Sigmoid colon (tissue), 7 donors: Measurements from ENCODE around the gene EFEMP2. TPM values are rescaled to one million over a fixed set of nuclear protein-coding genes. Genes with fewer than 3 reads are reported as not detected.
A peak's percentile ranks its signal among the peaks of the same experiment; 100 is the strongest.

Experiments
- DNase-seq: peaks from one replicate; pipeline ENCODE4 v3.0.0-alpha.2; 2019
- H3K27ac ChIP-seq, 4 donors: fragments of 200-600 bp; sonication (generic); one replicate each; pipeline ENCODE4 v1.5.1; 2016 to 2019; ENCODE audit warnings: mild to moderate bottlenecking in 1 of 4
- H3K27me3 ChIP-seq, 3 donors: fragments of 200-600 bp; sonication (generic); one replicate each; pipeline ENCODE4 v1.5.1; 2019; ENCODE audit warnings: mild to moderate bottlenecking in 1 of 3
- H3K36me3 ChIP-seq, 4 donors: fragments of 200-600 bp; sonication (generic); one replicate each; pipeline ENCODE4 v1.5.1; 2016 to 2019
- H3K4me1 ChIP-seq, 4 donors: fragments of 200-600 bp; sonication (generic); one replicate each; pipeline ENCODE4 v1.5.1; 2017 to 2019
- H3K4me3 ChIP-seq, 4 donors: fragments of 200-600 bp; sonication (generic); one replicate each; pipeline ENCODE4 v1.5.1; 2017 to 2019; ENCODE audit warnings: mild to moderate bottlenecking in 2 of 4, moderate library complexity in 1 of 4
- H3K9me3 ChIP-seq, 4 donors: fragments of 200-600 bp in 3 of 4; sonication (generic) in 3 of 4; one replicate each; pipeline versions ENCODE4 v1.5.1 to v1.6.1; 2013 to 2019
- EP300 ChIP-seq, 4 donors: sonication (generic); formaldehyde crosslinking; IDR thresholded peaks; one replicate each; pipeline ENCODE4 v1.6.1; 2017; ENCODE audit warnings: antibody characterized with exemption in 4 of 4
- POLR2A ChIP-seq, 2 donors: fragments of 450-650 bp; IDR thresholded peaks; one replicate each; pipeline ENCODE4 v1.6.1; 2016; ENCODE audit warnings: antibody characterized with exemption in 2 of 2, mild to moderate bottlenecking in 2 of 2, moderate library complexity in 2 of 2
- POLR2AphosphoS5 ChIP-seq, 4 donors: sonication (generic); formaldehyde crosslinking; IDR thresholded peaks; one replicate each; pipeline ENCODE4 v1.6.1; 2017; ENCODE audit warnings: antibody characterized with exemption in 4 of 4
- WGBS, 2 donors: extraction: QIAGEN DNeasy Blood & Tissue Kit; methylation state at CpG; one replicate each; pipeline ENCODE4 v1.1.7; 2013; 5-methylcytosine and 5-hydroxymethylcytosine counted together
- intact Hi-C: fragments of 100-400 bp; cut with DNase I; formaldehyde crosslinking; loops from one replicate; pipeline ENCODE4 v1.15.1; 2023
- polyA plus RNA-seq, 3 donors: library from polyadenylated mRNA; stranded (reverse); fragments of 200-250 nt; gene quantifications; one replicate each; pipeline ENCODE4 v1.2.3, GENCODE V29; 2013
- total RNA-seq, 4 donors: library from RNA; depleted of rRNA; stranded (reverse); fragments of >200 nt; gene quantifications; one replicate each; pipeline ENCODE4 v1.1.0, GENCODE V29; 2016
- TF ChIP-seq, protein P1 (sequence below), 4 experiments: fragments of 450-650 bp in 3 of 4; fragments of 200-600 bp in 1 of 4; IDR thresholded peaks; one replicate each; pipeline ENCODE4 v1.5.1; 2016 to 2019; ENCODE audit warnings: antibody characterized with exemption in 4 of 4, mild to moderate bottlenecking in 3 of 4, moderate library complexity in 2 of 4
- donor health status: healthy with polysubstance abuse.
- donor health status: Bipolar disorder and iron deficiency.
- donor health status: healthy.

The EFEMP2 gene
- total and polyA plus RNA-seq, 7 donors = 8.6 to 120 (median 71.7) TPM

DNA sequence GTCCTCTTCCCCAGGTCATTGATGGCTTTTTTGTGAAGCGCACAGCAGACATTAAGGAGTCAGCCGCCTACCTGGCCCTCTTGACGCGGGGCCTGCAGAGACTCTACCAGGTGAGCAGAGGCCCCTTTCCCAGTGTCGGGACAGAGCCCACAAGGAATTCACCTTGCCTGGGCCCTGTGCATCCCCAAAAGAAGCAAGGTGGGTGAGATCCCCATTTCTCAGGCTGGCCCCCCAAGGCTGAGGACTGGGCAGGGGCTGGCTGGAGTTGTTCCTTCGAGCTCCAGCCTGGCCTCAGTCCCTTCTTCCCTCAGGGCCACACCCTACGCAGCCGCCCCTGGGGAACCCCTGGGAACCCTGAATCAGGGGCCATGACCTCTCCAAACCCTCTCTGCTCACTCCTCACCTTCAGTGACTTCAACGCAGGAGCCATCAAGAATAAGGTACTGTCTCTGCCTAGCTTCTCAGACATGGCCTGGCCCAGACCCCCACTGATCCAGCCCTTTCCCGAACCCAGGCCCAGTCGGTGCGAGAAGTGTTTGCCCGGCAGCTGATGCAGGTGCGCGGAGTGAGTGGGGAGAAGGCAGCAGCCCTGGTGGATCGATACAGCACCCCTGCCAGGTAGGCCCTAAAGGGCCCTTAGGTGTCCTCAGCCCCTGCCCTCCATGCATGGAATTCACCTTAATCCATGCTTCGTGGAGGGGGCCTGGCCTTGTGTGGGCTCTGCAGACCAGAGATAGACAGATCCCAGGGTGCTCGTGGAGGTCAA, 7.7 kb downstream of the EFEMP2 start:
- H3K36me3 ChIP-seq = peaks cover 23 to 83% (median 60%) of the 10 kb centered on the region in 4 donors
- H3K27ac ChIP-seq = peak overlapping the region in 1 of 4 donors; percentile 99
- no peaks in the 10 kb centered on the region for H3K27me3 ChIP-seq
- peaks cover 0 to 46% (median 35%) of the 10 kb centered on the region in 4 donors for H3K4me1 ChIP-seq
- 88 to 91% methylated on average over 18 of the region's 18 CpGs for WGBS, 2 donors
- intact Hi-C loops = no loop called here
- H3K4me3 ChIP-seq = no peak overlapping the region
- no peak for TF ChIP-seq POLR2AphosphoS5 (IDR thresholded peaks at IDR 0.05)
- no peak for TF ChIP-seq POLR2A (IDR thresholded peaks at IDR 0.05)
- TF ChIP-seq EP300 (IDR thresholded peaks at IDR 0.05) = no peak
- TF ChIP-seq, protein P1, sequence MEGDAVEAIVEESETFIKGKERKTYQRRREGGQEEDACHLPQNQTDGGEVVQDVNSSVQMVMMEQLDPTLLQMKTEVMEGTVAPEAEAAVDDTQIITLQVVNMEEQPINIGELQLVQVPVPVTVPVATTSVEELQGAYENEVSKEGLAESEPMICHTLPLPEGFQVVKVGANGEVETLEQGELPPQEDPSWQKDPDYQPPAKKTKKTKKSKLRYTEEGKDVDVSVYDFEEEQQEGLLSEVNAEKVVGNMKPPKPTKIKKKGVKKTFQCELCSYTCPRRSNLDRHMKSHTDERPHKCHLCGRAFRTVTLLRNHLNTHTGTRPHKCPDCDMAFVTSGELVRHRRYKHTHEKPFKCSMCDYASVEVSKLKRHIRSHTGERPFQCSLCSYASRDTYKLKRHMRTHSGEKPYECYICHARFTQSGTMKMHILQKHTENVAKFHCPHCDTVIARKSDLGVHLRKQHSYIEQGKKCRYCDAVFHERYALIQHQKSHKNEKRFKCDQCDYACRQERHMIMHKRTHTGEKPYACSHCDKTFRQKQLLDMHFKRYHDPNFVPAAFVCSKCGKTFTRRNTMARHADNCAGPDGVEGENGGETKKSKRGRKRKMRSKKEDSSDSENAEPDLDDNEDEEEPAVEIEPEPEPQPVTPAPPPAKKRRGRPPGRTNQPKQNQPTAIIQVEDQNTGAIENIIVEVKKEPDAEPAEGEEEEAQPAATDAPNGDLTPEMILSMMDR (IDR thresholded peaks at IDR 0.05) = no peak
- DNase-seq = no peak
- H3K9me3 ChIP-seq = no peaks in the 10 kb centered on the region

DNA sequence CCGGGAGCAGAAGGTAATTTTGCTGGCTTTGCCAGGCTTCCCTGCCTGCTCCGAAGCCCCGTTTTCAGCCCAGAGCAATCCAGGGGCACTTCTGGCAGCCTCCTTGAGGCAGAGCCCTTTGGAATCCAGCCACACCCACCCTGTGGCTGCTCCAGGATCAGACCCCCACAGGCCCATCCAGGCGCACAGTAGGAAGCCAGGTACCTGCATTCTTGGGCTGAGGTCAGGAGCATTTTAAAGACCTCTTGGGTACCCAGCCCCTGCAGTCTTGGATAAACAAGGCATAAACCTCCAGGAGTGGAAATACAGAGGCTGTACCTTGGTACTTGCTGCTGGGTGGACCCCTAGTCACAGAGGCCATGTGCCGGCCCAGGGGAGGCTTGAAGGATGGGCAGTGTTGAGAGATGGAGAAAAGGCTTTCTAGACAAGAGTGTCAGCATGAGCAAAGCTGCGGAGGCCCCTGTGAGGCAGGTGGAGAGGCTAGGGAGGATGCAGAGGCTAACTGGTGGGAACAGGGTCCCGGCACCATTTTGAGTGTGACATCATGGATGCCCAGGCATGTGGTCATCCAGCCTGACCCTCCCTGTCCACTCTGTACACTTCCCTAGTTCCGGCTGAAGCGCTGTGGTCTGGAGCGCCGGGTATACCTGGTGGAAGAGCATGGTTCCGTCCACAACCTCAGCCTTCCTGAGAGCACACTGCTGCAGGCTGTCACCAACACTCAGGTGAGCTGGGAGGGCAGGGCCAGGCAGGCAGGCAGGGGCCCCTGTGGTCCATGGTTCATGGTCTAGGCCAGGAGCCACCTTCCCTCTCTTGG, 8.5 kb downstream of the EFEMP2 start:
- H3K4me3 ChIP-seq = no peak overlapping the region
- DNase-seq = no peak
- peak overlapping the region in 3 of 4 donors; percentile 89 to 99 (median 92) for H3K27ac ChIP-seq
- H3K4me1 ChIP-seq = peaks cover 0 to 49% (median 35%) of the 10 kb centered on the region in 4 donors
- intact Hi-C loops = no loop called here
- no peaks in the 10 kb centered on the region for H3K9me3 ChIP-seq
- WGBS, 2 donors = 85 to 90% methylated on average over 12 of the region's 12 CpGs
- H3K27me3 ChIP-seq = no peaks in the 10 kb centered on the region
- TF ChIP-seq POLR2AphosphoS5 (IDR thresholded peaks at IDR 0.05) (peak in 1 of 4 donors; percentile 5), POLR2A (IDR thresholded peaks at IDR 0.05) (no peak)
- H3K36me3 ChIP-seq = peaks cover 23 to 75% (median 56%) of the 10 kb centered on the region in 4 donors

DNA sequence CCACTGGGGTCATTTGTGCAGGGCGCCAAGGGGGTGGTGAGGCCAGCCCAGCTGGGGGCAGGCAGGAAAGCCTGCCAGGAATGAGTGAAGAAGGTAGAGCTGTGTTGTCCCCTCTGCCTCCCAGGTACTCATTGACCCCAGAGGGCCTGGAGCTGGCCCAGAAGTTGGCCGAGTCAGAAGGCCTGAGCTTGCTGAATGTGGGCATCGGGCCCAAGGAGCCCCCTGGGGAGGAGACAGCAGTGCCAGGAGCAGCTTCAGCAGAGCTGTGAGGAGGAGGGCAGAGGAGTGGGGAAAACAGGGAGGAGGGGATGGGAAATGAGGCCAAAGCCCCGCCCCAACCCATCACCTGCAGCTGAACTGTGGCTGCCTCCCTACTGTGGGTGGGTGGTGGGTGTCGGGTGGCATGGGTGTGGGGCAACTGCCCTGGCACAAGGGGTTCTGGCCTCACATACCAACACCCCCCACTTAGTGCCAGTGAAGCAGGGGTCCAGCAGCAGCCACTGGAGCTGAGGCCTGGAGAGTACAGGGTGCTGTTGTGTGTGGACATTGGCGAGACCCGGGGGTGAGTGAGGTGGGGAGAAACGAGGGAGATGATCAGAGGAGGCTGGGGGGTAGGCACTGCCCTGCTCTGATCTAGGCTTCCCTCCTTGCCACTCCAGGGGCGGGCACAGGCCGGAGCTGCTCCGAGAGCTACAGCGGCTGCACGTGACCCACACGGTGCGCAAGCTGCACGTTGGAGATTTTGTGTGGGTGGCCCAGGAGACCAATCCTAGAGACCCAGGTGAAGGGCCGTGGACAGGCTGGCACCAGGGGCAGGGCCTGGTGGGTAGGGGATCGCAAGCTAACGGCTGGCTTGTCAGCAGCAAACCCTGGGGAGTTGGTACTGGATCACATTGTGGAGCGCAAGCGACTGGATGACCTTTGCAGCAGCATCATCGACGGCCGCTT, 9.4 kb downstream of the EFEMP2 start:
- Histone ChIP-seq H3K36me3 (peaks cover 23 to 66% (median 56%) of the 10 kb centered on the region in 4 donors), H3K4me3 (no peak overlapping the region), H3K27ac (peak overlapping the region; percentile 30 to 99 (median 90)), H3K9me3 (no peaks in the 10 kb centered on the region), H3K27me3 (no peaks in the 10 kb centered on the region), H3K4me1 (peaks cover 0 to 49% (median 34%) of the 10 kb centered on the region in 4 donors)
- TF ChIP-seq EP300 (IDR thresholded peaks at IDR 0.05) (no peak), POLR2AphosphoS5 (IDR thresholded peaks at IDR 0.05) (peak in 1 of 4 donors; percentile 2)
- WGBS, 2 donors = 93% methylated on average over 24 of the region's 24 CpGs
- intact Hi-C loops = no loop called here
- peak; percentile 70 for DNase-seq

DNA sequence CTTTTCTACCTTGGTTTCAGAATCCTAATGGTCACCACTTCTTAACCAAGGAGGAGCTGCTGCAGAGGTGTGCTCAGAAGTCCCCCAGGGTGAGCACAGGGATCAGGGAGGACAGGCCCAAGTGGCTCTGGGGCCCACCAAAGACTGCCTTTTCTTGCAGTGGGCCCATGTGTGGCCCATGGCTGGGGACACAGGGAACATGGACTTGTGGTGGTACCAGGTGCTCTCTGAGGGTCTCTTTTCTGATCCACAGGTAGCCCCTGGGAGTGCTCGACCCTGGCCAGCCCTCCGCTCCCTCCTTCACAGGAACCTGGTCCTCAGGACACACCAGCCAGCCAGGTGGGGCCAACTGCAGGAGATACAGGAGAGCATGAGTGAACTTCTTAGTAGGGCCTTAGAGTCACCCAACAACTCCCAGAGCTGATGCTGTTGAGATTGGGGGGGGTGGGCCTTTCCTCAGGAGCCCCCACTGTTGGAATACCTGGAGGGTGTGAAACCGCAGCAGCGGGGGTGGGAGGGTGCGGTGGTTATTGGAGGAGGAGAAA, 10.3 kb downstream of the EFEMP2 start:
- TF ChIP-seq EP300 (IDR thresholded peaks at IDR 0.05) (no peak), POLR2A (IDR thresholded peaks at IDR 0.05) (no peak), POLR2AphosphoS5 (IDR thresholded peaks at IDR 0.05) (no peak)
- TF ChIP-seq, protein P1 (IDR thresholded peaks at IDR 0.05) = no peak
- Histone ChIP-seq H3K9me3 (no peaks in the 10 kb centered on the region), H3K27me3 (no peaks in the 10 kb centered on the region), H3K4me1 (peaks cover 0 to 41% (median 27%) of the 10 kb centered on the region in 4 donors), H3K36me3 (peaks cover 17 to 56% (median 49%) of the 10 kb centered on the region in 4 donors), H3K4me3 (no peak overlapping the region), H3K27ac (peak overlapping the region; percentile 89 to 99 (median 95))
- intact Hi-C loops = no loop called here
- WGBS, 2 donors = 79 to 88% methylated on average over 5 of the region's 5 CpGs
- peak; percentile 59 for DNase-seq
